Mesenchymal stem cell (in vitro differentiated cells and primary cell): ENCODE results near the gene ANKS1B.

Experiments
- DNase-seq: peaks from one replicate; pipeline ENCODE4 v3.0.0-alpha.2; 2013
- H2AFZ ChIP-seq: one replicate; pipeline ENCODE4 v1.6.1; 2013; ENCODE audit warnings: low read depth, mild to moderate bottlenecking, control low read depth, inconsistent platforms, low read length, moderate library complexity
- H2AK5ac ChIP-seq: 2 replicates; pipeline ENCODE4 v1.6.1; 2013; ENCODE audit warnings: low read length, moderate library complexity, mild to moderate bottlenecking, inconsistent platforms; ENCODE audit not compliant: severe bottlenecking
- H2BK120ac ChIP-seq: one replicate; pipeline ENCODE4 v1.6.1; 2013; ENCODE audit warnings: low read depth, mild to moderate bottlenecking, inconsistent platforms, low read length, moderate library complexity
- H2BK12ac ChIP-seq, 2 experiments: one replicate each; pipeline ENCODE4 v1.6.1; 2013; ENCODE audit warnings: inconsistent platforms in 2 of 2, low read length in 2 of 2, mild to moderate bottlenecking in 2 of 2, moderate library complexity in 2 of 2, control low read depth in 1 of 2
- H2BK15ac ChIP-seq: one replicate; pipeline ENCODE4 v1.6.1; 2013; ENCODE audit warnings: mild to moderate bottlenecking, low read depth, inconsistent platforms; ENCODE audit not compliant: poor library complexity, severe bottlenecking
- H2BK5ac ChIP-seq: 2 replicates; pipeline ENCODE4 v1.6.1; 2013; ENCODE audit warnings: low read depth, mild to moderate bottlenecking, low read length, control low read depth, inconsistent platforms; ENCODE audit not compliant: poor library complexity, severe bottlenecking
- H3K14ac ChIP-seq, 2 experiments: one replicate each; pipeline ENCODE4 v1.6.1; 2013; ENCODE audit warnings: inconsistent platforms in 2 of 2, low read length in 2 of 2, control low read depth in 1 of 2, mild to moderate bottlenecking in 1 of 2, moderate library complexity in 1 of 2
- H3K18ac ChIP-seq, 2 experiments: one replicate each; pipeline ENCODE4 v1.6.1; 2013; ENCODE audit warnings: inconsistent platforms in 2 of 2, low read length in 2 of 2, control low read depth in 1 of 2, low read depth in 1 of 2, mild to moderate bottlenecking in 1 of 2
- H3K23ac ChIP-seq, 2 experiments: one replicate each; pipeline ENCODE4 v1.6.1; 2013; ENCODE audit warnings: inconsistent platforms in 2 of 2, low read length in 2 of 2, mild to moderate bottlenecking in 2 of 2, moderate library complexity in 2 of 2, control low read depth in 1 of 2
- H3K27ac ChIP-seq: 2 replicates; pipeline ENCODE4 v1.5.1; 2013; ENCODE audit warnings: mild to moderate bottlenecking, moderate library complexity, low read length, control low read depth, inconsistent platforms; ENCODE audit not compliant: poor library complexity, severe bottlenecking
- H3K27me3 ChIP-seq, 2 experiments: 2 replicates each; pipeline versions ENCODE4 v1.6.1 to v1.7.0; 2013; ENCODE audit warnings: low read length in 2 of 2, mild to moderate bottlenecking in 2 of 2, moderate library complexity in 2 of 2, control low read depth in 1 of 2, inconsistent platforms in 1 of 2; ENCODE audit not compliant: control insufficient read depth in 1 of 2, insufficient read depth in 1 of 2
- H3K36me3 ChIP-seq, 2 experiments: 2 replicates each; pipeline versions ENCODE4 v1.6.1 to v1.7.0; 2013; ENCODE audit warnings: low read length in 2 of 2, control low read depth in 1 of 2, inconsistent platforms in 1 of 2, low read depth in 1 of 2, mild to moderate bottlenecking in 1 of 2; ENCODE audit not compliant: insufficient read depth in 2 of 2, control insufficient read depth in 1 of 2
- H3K4ac ChIP-seq, 2 experiments: one replicate each; pipeline ENCODE4 v1.6.1; 2013; ENCODE audit warnings: inconsistent platforms in 2 of 2, low read length in 2 of 2, mild to moderate bottlenecking in 2 of 2, moderate library complexity in 2 of 2, control low read depth in 1 of 2, low read depth in 1 of 2
- H3K4me1 ChIP-seq: 2 replicates; pipeline ENCODE4 v1.6.1; 2013; ENCODE audit warnings: low read depth, low read length, control low read depth; ENCODE audit not compliant: control insufficient read depth, insufficient read depth
- H3K4me2 ChIP-seq: 2 replicates; pipeline ENCODE4 v1.6.1; 2013; ENCODE audit warnings: low read length, mild to moderate bottlenecking, inconsistent platforms; ENCODE audit not compliant: poor library complexity, severe bottlenecking
- H3K4me3 ChIP-seq, 2 experiments: 2 replicates each; pipeline versions ENCODE4 v1.5.1 to v1.7.0; 2013; ENCODE audit warnings: low read length in 2 of 2, mild to moderate bottlenecking in 2 of 2, control low read depth in 1 of 2, low read depth in 1 of 2; ENCODE audit not compliant: insufficient read depth in 1 of 2
- H3K79me1 ChIP-seq: replicated peaks from 2 replicates; pipeline ENCODE4 v1.6.1; 2013; ENCODE audit warnings: mild to moderate bottlenecking, control low read depth, low read length, inconsistent platforms; ENCODE audit not compliant: poor library complexity, severe bottlenecking
- H3K9ac ChIP-seq: 2 replicates; pipeline ENCODE4 v1.7.0; 2013; ENCODE audit warnings: mild to moderate bottlenecking, low read length, moderate library complexity
- H3K9me3 ChIP-seq: 2 replicates; pipeline ENCODE4 v1.7.0; 2013; ENCODE audit warnings: mild to moderate bottlenecking, low read length; ENCODE audit not compliant: control insufficient read depth
- H4K8ac ChIP-seq: one replicate; pipeline ENCODE4 v1.6.1; 2013; ENCODE audit warnings: inconsistent platforms, mild to moderate bottlenecking, low read length, moderate library complexity
- H4K91ac ChIP-seq: one replicate; pipeline ENCODE4 v1.6.1; 2013; ENCODE audit warnings: mild to moderate bottlenecking, low read length, inconsistent platforms
- WGBS: methylation state at CpG from one replicate; pipeline ENCODE4 v1.1.7; 2013; ENCODE audit warnings: mixed read lengths; 5-methylcytosine and 5-hydroxymethylcytosine counted together

Gene ANKS1B

DNA sequence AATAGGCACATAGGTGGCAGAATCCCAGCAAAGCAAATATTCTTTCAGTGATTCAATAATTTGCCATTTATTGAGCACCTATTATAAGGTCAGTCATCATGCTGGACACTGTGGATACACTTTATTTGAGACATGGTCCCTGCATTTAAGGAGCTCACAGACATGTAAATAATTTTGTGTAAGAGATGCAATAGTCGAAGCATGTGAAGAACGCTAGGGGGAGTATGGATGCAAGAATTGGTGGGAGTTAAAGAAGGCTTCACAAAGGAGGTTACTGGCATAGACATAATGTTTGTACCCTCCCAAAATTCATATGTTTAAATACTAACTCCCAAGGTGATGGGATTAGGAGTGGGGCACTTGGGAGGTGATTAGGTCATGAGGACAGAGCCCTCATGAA lies 597.8 kb downstream of the ANKS1B start:
- Histone ChIP-seq H3K4me2 (no peak overlapping the region), H3K36me3 (no peaks in the 10 kb centered on the region), H3K4me3 (no peak overlapping the region), H3K9me3 (no peaks in the 10 kb centered on the region), H3K4me1 (no peaks in the 10 kb centered on the region), H3K23ac (no peak overlapping the region), H4K91ac (no peak overlapping the region), H2BK120ac (no peak overlapping the region), H3K18ac (no peak overlapping the region), H3K27ac (no peak overlapping the region), H3K4ac (no peak overlapping the region), H3K27me3 (no peaks in the 10 kb centered on the region), H3K9ac (no peak overlapping the region), H2BK12ac (no peak overlapping the region), H3K79me1 (no peaks in the 10 kb centered on the region), H2BK5ac (no peak overlapping the region), H2AFZ (no peak overlapping the region), H4K8ac (no peak overlapping the region), H2AK5ac (no peak overlapping the region), H3K14ac (no peak overlapping the region), H2BK15ac (no peak overlapping the region)
- 43% methylated on average over 2 of the region's 2 CpGs for WGBS
- DNase-seq: no peak

DNA sequence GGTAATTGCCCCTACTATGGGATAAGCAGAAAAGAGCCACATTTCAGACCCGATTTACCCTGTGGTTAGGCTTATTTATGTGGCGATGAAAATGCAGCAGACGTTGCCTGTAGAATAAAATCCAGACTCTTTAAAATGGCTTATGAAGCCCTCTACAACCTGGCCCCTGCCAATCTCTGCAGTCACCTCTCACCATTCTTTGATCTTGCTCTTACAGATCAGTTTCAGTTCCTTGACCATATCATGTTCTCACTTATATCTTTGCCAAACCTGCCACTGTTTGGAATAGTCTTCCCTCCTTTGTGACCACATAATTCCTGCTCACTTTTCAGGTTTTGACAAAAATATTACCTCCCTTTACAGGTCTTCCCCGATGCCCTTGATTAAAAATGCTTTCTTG lies 601.5 kb downstream of the ANKS1B start:
- Histone ChIP-seq H3K14ac (no peak overlapping the region), H3K4me2 (no peak overlapping the region), H3K36me3 (no peaks in the 10 kb centered on the region), H3K9ac (no peak overlapping the region), H3K27me3 (no peaks in the 10 kb centered on the region), H3K4me1 (no peaks in the 10 kb centered on the region), H2AFZ (no peak overlapping the region), H3K4me3 (no peak overlapping the region), H4K91ac (no peak overlapping the region), H2BK12ac (no peak overlapping the region), H3K18ac (no peak overlapping the region), H2BK120ac (no peak overlapping the region), H4K8ac (no peak overlapping the region), H3K79me1 (no peaks in the 10 kb centered on the region), H2AK5ac (no peak overlapping the region), H3K4ac (no peak overlapping the region), H3K27ac (no peak overlapping the region), H2BK15ac (no peak overlapping the region), H3K9me3 (no peaks in the 10 kb centered on the region), H2BK5ac (no peak overlapping the region), H3K23ac (no peak overlapping the region)
- no peak for DNase-seq
- 77% methylated on average over 4 of the region's 4 CpGs for WGBS

DNA sequence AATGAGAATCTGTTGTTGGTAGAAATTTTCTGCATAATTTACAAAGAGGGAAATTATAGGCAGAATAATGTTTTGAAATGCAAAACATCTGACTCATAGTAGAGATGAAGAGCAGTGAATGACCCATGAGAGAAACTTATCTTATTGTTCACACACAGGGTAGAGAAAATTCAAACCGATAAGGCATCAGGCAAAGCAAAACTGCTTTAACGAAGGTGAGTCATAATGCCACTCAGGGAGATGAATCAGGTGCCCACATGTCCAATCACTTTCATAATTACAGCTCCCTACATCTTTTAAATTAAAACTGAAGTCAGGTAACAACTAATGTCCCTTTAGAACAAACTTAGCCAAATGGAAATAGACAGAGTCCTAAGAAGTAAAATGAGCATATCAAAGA lies 602.7 kb downstream of the ANKS1B start:
- no peak overlapping the region for H3K9ac ChIP-seq
- no peak overlapping the region for H4K8ac ChIP-seq
- no peaks in the 10 kb centered on the region for H3K9me3 ChIP-seq
- no peak overlapping the region for H2BK5ac ChIP-seq
- H4K91ac ChIP-seq: no peak overlapping the region
- no peaks in the 10 kb centered on the region for H3K4me1 ChIP-seq
- no peaks in the 10 kb centered on the region for H3K36me3 ChIP-seq
- no peak overlapping the region for H3K18ac ChIP-seq
- no peak for DNase-seq
- no peak overlapping the region for H3K4ac ChIP-seq
- H2AK5ac ChIP-seq: no peak overlapping the region
- H3K14ac ChIP-seq: no peak overlapping the region
- no peak overlapping the region for H3K4me3 ChIP-seq
- no peaks in the 10 kb centered on the region for H3K27me3 ChIP-seq
- no peak overlapping the region for H3K27ac ChIP-seq
- H2BK15ac ChIP-seq: no peak overlapping the region
- no peak overlapping the region for H3K4me2 ChIP-seq
- no peak overlapping the region for H2BK120ac ChIP-seq
- H3K23ac ChIP-seq: no peak overlapping the region
- H2AFZ ChIP-seq: no peak overlapping the region
- 81% methylated on average over 2 of the region's 2 CpGs for WGBS
- no peak overlapping the region for H2BK12ac ChIP-seq
- H3K79me1 ChIP-seq: no peaks in the 10 kb centered on the region

- H3K23ac ChIP-seq: no peak overlapping the region
These were observed 604.0 kb downstream of the ANKS1B start for GRCh38 chr12:99380701-99381100.

More at GRCh38 chr12:99380701-99381100, 604.0 kb downstream of the ANKS1B start:
- H2AK5ac ChIP-seq: no peak overlapping the region
- no peak overlapping the region for H2BK15ac ChIP-seq
- no peak overlapping the region for H3K4me2 ChIP-seq
- no peaks in the 10 kb centered on the region for H3K36me3 ChIP-seq
- no peak overlapping the region for H2BK120ac ChIP-seq
- H3K14ac ChIP-seq: no peak overlapping the region
- H3K18ac ChIP-seq: no peak overlapping the region
- no peak overlapping the region for H4K91ac ChIP-seq
- H2BK5ac ChIP-seq: no peak overlapping the region
- H3K4ac ChIP-seq: no peak overlapping the region
- H3K79me1 ChIP-seq: no peaks in the 10 kb centered on the region
- no peak overlapping the region for H3K9ac ChIP-seq
- no peak overlapping the region for H4K8ac ChIP-seq
- no peaks in the 10 kb centered on the region for H3K9me3 ChIP-seq
- no peak overlapping the region for H2AFZ ChIP-seq
- WGBS: 50% methylated on average over 1 of the region's 1 CpG
- no peak overlapping the region for H3K27ac ChIP-seq
- H3K4me1 ChIP-seq: no peaks in the 10 kb centered on the region
- H3K4me3 ChIP-seq: no peak overlapping the region
- H2BK12ac ChIP-seq: no peak overlapping the region
- DNase-seq: no peak
- no peaks in the 10 kb centered on the region for H3K27me3 ChIP-seq
